ENCODE measurements around the gene ST8SIA1. TPM values are rescaled to one million over a fixed set of nuclear protein-coding genes. Genes with fewer than 3 reads are reported as not detected.

The ST8SIA1 gene
- total RNA-seq, 1 donor from 2014 or later, result 8.5 TPM

DNA sequence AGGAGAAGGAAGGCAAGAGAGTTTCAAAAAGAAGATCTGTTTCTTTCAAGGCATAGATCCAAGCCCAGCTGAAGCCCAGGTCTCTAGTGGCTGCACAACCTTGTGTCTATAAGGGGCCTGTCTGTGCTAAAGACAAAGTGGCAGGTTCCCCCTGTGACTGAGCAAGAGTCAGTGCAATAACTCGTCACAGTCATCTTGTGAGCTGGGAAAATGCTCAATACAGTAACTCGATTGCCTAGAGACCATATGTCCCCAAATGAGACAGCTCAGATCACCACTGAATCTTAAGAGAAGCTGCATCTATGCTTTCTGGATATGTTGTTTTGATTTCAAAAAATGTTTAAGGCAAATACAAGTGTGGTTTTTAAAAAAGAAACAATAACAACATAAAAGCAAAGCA, 24.2 kb downstream of the ST8SIA1 start:
- Histone ChIP-seq H3K9me3 (no peaks in the 10 kb centered on the region), H3K4me1 (peaks cover 4% of the 10 kb centered on the region), H3K27me3 (no peaks in the 10 kb centered on the region), H3K36me3 (no peaks in the 10 kb centered on the region), H3K27ac (no peak overlapping the region), H3K4me3 (no peak overlapping the region)
- TF ChIP-seq, protein P1, sequence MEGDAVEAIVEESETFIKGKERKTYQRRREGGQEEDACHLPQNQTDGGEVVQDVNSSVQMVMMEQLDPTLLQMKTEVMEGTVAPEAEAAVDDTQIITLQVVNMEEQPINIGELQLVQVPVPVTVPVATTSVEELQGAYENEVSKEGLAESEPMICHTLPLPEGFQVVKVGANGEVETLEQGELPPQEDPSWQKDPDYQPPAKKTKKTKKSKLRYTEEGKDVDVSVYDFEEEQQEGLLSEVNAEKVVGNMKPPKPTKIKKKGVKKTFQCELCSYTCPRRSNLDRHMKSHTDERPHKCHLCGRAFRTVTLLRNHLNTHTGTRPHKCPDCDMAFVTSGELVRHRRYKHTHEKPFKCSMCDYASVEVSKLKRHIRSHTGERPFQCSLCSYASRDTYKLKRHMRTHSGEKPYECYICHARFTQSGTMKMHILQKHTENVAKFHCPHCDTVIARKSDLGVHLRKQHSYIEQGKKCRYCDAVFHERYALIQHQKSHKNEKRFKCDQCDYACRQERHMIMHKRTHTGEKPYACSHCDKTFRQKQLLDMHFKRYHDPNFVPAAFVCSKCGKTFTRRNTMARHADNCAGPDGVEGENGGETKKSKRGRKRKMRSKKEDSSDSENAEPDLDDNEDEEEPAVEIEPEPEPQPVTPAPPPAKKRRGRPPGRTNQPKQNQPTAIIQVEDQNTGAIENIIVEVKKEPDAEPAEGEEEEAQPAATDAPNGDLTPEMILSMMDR (IDR thresholded peaks at IDR 0.05), result no peak
- ATAC-seq (no peak), DNase-seq (no peak)
- intact Hi-C loops (cut with DNase I), result no loop called here

DNA sequence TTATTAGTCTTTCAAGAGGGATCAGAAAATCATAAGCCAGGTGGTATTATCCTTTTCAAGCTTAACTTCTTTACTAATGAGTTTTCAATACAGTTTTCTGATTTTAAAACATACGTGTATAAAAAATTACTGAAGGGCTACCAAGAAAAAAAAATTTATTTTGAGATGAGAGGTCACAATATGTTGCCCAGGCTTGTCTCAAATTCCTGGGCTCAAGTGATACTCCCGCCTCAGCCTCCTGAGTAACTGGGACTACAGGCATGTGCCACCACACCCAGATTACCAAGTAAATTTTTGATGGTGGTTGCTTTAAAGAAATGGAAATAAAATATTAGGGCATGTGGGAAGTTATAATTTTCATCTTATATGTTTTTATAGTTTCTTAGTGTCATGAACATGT, 26.7 kb downstream of the ST8SIA1 start:
- intact Hi-C loops (cut with DNase I), result no loop called here
- TF ChIP-seq, protein P1 (IDR thresholded peaks at IDR 0.05), result no peak
- Histone ChIP-seq H3K36me3 (no peaks in the 10 kb centered on the region), H3K27me3 (no peaks in the 10 kb centered on the region), H3K4me1 (no peaks in the 10 kb centered on the region), H3K27ac (no peak overlapping the region), H3K9me3 (no peaks in the 10 kb centered on the region), H3K4me3 (no peak overlapping the region)
- DNase-seq (no peak), ATAC-seq (no peak)

DNA sequence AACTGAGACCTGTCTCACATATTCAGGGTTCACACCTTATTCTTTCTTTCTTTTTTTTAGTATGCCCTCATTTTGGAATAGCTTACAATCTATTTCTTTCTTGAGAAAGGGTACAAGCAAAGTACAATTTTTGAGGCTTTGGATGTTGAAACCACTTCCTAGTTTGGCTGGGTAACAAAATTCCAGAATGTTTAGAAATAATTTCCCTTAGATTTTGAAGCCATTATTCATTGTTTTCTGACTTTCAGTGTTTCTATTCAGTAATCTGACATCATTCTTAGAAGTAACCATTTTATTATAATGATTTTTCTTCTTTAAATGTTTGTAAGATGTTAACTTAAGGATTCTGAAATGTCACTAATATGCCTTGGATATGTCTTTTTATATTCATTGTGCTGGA, 28.2 kb downstream of the ST8SIA1 start:
- H3K4me3 ChIP-seq, result no peak overlapping the region
- H3K4me1 ChIP-seq, result no peaks in the 10 kb centered on the region
- H3K27me3 ChIP-seq, result no peaks in the 10 kb centered on the region
- TF ChIP-seq, protein P1 (IDR thresholded peaks at IDR 0.05), result no peak
- H3K36me3 ChIP-seq, result no peaks in the 10 kb centered on the region
- DNase-seq (no peak), ATAC-seq (no peak)
- H3K27ac ChIP-seq, result no peak overlapping the region
- intact Hi-C loops (cut with DNase I), result no loop called here
- H3K9me3 ChIP-seq, result no peaks in the 10 kb centered on the region

DNA sequence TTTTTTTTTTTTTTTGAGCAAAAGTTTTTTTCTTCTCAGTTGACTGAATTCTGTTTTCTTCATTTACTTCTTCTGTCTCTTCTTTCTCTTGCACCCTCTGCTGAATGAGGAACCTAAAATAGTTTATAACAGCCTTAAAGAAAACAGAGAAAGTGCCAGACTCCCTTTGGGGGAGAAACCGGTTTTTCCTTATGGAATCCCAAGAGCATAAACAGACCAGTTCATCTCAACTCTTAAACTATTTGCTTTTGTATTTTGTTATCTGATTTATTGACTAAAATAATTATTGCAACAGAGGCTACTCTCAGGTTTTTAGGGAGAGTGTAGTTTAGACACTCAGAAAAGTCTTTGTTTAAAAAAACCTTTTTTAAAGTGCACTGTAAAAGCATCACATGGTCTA, 30.2 kb downstream of the ST8SIA1 start:
- Histone ChIP-seq H3K9me3 (no peaks in the 10 kb centered on the region), H3K4me1 (no peaks in the 10 kb centered on the region), H3K27ac (no peak overlapping the region), H3K27me3 (no peaks in the 10 kb centered on the region), H3K36me3 (no peaks in the 10 kb centered on the region), H3K4me3 (no peak overlapping the region)
- TF ChIP-seq, protein P1 (IDR thresholded peaks at IDR 0.05), result no peak
- no peak for DNase-seq
- ATAC-seq, result no peak
- intact Hi-C loops (cut with DNase I), result no loop called here

DNA sequence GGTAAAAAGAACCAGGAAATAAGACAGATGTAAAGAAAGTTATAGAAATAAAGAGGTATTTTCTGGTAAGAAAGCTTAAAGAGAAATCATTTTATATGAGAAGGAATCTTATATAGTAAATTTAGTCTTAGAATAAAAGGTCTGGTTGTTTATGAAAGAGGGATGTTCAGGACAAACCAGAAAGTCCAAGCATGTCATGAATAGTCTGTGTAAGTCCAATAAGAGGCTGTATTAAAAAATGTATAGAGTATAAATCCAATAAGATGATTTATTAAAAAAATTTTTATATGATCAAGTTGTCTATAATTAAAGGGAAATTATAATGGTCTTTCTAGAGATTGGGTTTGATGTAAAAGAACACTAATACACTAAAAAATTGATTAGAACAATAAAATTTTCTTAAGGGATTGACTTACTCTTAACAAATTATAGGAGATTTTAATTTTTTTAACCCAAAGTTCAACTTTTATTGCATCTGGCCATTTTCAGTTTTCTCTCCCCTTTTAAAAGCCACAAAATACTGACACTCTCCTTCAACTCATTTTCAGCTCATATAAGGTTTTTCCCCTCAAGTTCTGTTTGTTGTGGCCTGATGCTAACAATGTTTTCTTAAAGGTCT, 35.1 kb downstream of the ST8SIA1 start:
- no peak for ATAC-seq
- intact Hi-C loops (cut with DNase I), result no loop called here

More for the DNA sequence above, 35.1 kb downstream of the ST8SIA1 start:
- H3K4me3 ChIP-seq, result no peak overlapping the region
- TF ChIP-seq, protein P1 (IDR thresholded peaks at IDR 0.05), result no peak
- no peaks in the 10 kb centered on the region for H3K9me3 ChIP-seq
- no peak for DNase-seq
- H3K36me3 ChIP-seq, result no peaks in the 10 kb centered on the region
- no peaks in the 10 kb centered on the region for H3K4me1 ChIP-seq
- no peak overlapping the region for H3K27ac ChIP-seq
- H3K27me3 ChIP-seq, result no peaks in the 10 kb centered on the region

Measured in upper lobe of right lung (tissue), 1 donor.